Esophagus muscularis mucosa (tissue), 4 donors: ENCODE measurements around the gene NPS. TPM values are rescaled to one million over a fixed set of nuclear protein-coding genes. Genes with fewer than 3 reads are reported as not detected.

Source experiments
- DNase-seq: peaks from one replicate; pipeline ENCODE4 v3.0.0-alpha.2; 2017; ENCODE audit errors: extremely low spot score
- H3K27ac ChIP-seq, 4 donors: fragments of 200-600 bp; sonication (generic); replicated peaks in 1 of 4; 1 replicate in 3 of 4; 2 replicates in 1 of 4; pipeline ENCODE4 v1.5.1; 2016 to 2019; ENCODE audit warnings: mild to moderate bottlenecking in 1 of 4
- H3K27me3 ChIP-seq, 4 donors: fragments of 200-600 bp; sonication (generic); one replicate each; pipeline versions ENCODE4 v1.5.1 to v1.6.0; 2016 to 2019
- H3K36me3 ChIP-seq, 4 donors: fragments of 200-600 bp; sonication (generic); one replicate each; pipeline ENCODE4 v1.5.1; 2016 to 2019
- H3K4me1 ChIP-seq, 4 donors: fragments of 200-600 bp; sonication (generic); one replicate each; pipeline ENCODE4 v1.5.1; 2016 to 2019
- H3K4me3 ChIP-seq, 4 donors: fragments of 200-600 bp; sonication (generic); 1 replicate in 2 of 4; 2 replicates in 2 of 4; pipeline ENCODE4 v1.5.1; 2016 to 2019; ENCODE audit warnings: mild to moderate bottlenecking in 4 of 4, moderate library complexity in 1 of 4
- H3K9me3 ChIP-seq, 4 donors: fragments of 200-600 bp; sonication (generic); 1 replicate in 3 of 4; 2 replicates in 1 of 4; pipeline ENCODE4 v1.5.1; 2016 to 2019
- EP300 ChIP-seq: sonication (generic); formaldehyde crosslinking; IDR thresholded peaks from one replicate; pipeline ENCODE4 v1.6.1; 2017; ENCODE audit warnings: antibody characterized with exemption
- POLR2A ChIP-seq: fragments of 450-650 bp; IDR thresholded peaks from one replicate; pipeline ENCODE4 v1.6.1; 2017; ENCODE audit warnings: antibody characterized with exemption, moderate library complexity, mild to moderate bottlenecking, low read depth
- POLR2AphosphoS5 ChIP-seq, 2 donors: sonication (generic); formaldehyde crosslinking; IDR thresholded peaks; one replicate each; pipeline ENCODE4 v1.6.1; 2017; ENCODE audit warnings: antibody characterized with exemption in 2 of 2
- WGBS: methylation state at CpG from one replicate; pipeline ENCODE4 v1.1.5; 2018; 5-methylcytosine and 5-hydroxymethylcytosine counted together
- intact Hi-C: fragments of 100-400 bp; cut with DNase I; formaldehyde crosslinking; loops from one replicate; pipeline ENCODE4 v1.15.1; 2023
- total RNA-seq, 4 donors: library from RNA; depleted of rRNA; stranded (reverse); fragments of >200 nt; gene quantifications; one replicate each; pipeline versions ENCODE4 v1.1.0 to v1.2.1, GENCODE V29; 2016
- TF ChIP-seq, protein P1 (sequence below), 3 experiments: fragments of 200-600 bp in 2 of 3; fragments of 450-650 bp in 1 of 3; sonication (generic) in 2 of 3; IDR thresholded peaks; one replicate each; pipeline ENCODE4 v1.5.1; 2017 to 2019; ENCODE audit warnings: antibody characterized with exemption in 3 of 3, mild to moderate bottlenecking in 2 of 3, moderate library complexity in 1 of 3

Gene NPS
- total RNA-seq, 4 donors from 2014 or later, result not detected

DNA sequence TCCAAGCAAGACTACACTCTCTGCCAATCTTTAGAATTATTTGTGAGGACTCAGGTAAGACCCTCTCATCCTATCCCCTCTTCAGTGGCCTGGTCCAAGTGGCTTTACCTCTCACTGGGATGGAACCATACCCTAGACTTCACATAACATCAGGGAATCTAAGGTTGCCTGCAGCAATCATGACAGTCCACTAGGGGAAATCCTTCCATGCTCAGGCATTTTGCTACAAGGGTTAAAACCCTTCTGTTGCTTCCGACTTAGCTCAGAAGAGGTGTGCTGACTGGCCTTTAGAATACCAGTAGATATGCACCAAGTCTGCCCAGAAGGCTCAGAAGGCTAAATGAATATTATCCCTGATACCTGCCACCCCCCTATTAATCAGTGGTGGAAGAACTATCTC lies 24.9 kb upstream of the NPS start:
- no peak overlapping the region for H3K27ac ChIP-seq
- H3K9me3 ChIP-seq, result peaks cover 0 to 9% (median 0%) of the 10 kb centered on the region in 4 donors
- intact Hi-C loops, result no loop called here
- no peaks in the 10 kb centered on the region for H3K36me3 ChIP-seq
- DNase-seq, result no peak
- no peaks in the 10 kb centered on the region for H3K27me3 ChIP-seq
- 38% methylated on average over 1 of the region's 1 CpG for WGBS
- no peak for TF ChIP-seq POLR2AphosphoS5 (IDR thresholded peaks at IDR 0.05)
- TF ChIP-seq POLR2A, result no peak
- no peak for TF ChIP-seq EP300
- TF ChIP-seq, protein P1, sequence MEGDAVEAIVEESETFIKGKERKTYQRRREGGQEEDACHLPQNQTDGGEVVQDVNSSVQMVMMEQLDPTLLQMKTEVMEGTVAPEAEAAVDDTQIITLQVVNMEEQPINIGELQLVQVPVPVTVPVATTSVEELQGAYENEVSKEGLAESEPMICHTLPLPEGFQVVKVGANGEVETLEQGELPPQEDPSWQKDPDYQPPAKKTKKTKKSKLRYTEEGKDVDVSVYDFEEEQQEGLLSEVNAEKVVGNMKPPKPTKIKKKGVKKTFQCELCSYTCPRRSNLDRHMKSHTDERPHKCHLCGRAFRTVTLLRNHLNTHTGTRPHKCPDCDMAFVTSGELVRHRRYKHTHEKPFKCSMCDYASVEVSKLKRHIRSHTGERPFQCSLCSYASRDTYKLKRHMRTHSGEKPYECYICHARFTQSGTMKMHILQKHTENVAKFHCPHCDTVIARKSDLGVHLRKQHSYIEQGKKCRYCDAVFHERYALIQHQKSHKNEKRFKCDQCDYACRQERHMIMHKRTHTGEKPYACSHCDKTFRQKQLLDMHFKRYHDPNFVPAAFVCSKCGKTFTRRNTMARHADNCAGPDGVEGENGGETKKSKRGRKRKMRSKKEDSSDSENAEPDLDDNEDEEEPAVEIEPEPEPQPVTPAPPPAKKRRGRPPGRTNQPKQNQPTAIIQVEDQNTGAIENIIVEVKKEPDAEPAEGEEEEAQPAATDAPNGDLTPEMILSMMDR (IDR thresholded peaks at IDR 0.05), result no peak
- H3K4me3 ChIP-seq, result no peak overlapping the region
- no peaks in the 10 kb centered on the region for H3K4me1 ChIP-seq

DNA sequence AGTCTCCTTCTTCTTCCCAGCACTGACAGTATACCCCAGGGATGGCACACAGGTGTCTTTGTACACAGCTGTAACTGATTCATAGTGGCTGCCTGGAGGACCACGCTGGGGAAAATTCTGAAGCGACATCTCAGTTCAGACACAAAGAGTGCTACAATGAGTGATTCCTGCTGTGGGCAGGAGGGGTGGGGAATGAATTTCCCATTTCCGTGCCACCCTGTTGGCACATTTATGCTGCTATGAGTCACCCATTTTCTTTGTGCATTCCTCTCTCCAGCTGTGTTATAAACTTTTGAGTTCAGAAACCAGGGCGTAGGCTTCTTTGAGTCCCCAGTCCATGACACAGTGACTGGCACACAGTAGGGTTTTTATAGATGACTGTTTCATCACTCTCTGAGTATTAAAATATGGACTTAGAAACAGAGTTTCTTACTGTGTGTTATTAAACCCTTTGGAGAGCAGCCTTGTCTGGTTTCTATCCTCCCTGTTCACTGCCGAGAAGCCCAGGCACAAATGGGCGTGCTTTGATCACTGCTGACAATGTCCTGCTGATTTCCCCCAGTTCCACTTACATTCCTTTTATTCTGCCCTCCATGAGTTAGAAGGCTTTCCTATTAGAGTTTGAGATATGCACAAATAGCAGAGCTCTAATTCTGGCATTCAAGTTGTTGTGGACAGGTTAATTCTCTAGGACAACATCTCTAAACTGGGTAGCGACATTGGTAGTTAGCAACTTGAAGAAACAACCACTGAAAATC lies 24.0 kb upstream of the NPS start:
- H3K36me3 ChIP-seq, result no peaks in the 10 kb centered on the region
- intact Hi-C loops, result no loop called here
- peak; percentile 70 for DNase-seq
- WGBS, result 62% methylated on average over 7 of the region's 7 CpGs
- no peaks in the 10 kb centered on the region for H3K4me1 ChIP-seq
- TF ChIP-seq POLR2A, result no peak
- TF ChIP-seq, protein P1 (IDR thresholded peaks at IDR 0.05), result no peak
- TF ChIP-seq EP300, result no peak
- no peak for TF ChIP-seq POLR2AphosphoS5 (IDR thresholded peaks at IDR 0.05)
- peaks cover 0 to under 1% (median 0%) of the 10 kb centered on the region in 4 donors for H3K9me3 ChIP-seq
- H3K27ac ChIP-seq, result no peak overlapping the region
- H3K27me3 ChIP-seq, result no peaks in the 10 kb centered on the region
- H3K4me3 ChIP-seq, result no peak overlapping the region

DNA sequence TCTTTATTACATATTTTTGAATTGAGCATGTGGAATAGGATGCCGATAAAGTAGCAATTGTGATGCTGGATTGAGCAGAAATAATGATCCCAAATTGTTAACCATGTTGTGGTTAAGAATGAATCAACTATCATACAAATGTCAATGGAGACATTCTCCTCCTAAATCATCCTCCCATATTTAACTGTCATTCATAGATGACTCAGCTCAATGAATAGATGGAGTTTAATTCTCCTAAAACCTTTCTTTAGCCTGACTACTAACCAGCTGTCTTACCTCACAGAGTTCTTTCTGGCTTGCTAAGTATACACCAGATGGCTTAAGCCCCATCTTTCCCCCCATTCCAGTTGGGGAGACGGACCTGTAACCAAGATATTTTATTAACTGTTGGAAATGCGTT lies 23.4 kb upstream of the NPS start:
- intact Hi-C loops, result no loop called here
- no peak for TF ChIP-seq POLR2A
- no peak for TF ChIP-seq POLR2AphosphoS5 (IDR thresholded peaks at IDR 0.05)
- TF ChIP-seq, protein P1 (IDR thresholded peaks at IDR 0.05), result no peak
- no peak for TF ChIP-seq EP300
- no peaks in the 10 kb centered on the region for H3K36me3 ChIP-seq
- H3K4me1 ChIP-seq, result no peaks in the 10 kb centered on the region
- H3K4me3 ChIP-seq, result no peak overlapping the region
- 63% methylated on average over 3 of the region's 3 CpGs for WGBS
- no peak overlapping the region for H3K27ac ChIP-seq
- no peaks in the 10 kb centered on the region for H3K9me3 ChIP-seq
- H3K27me3 ChIP-seq, result no peaks in the 10 kb centered on the region
- no peak for DNase-seq

DNA sequence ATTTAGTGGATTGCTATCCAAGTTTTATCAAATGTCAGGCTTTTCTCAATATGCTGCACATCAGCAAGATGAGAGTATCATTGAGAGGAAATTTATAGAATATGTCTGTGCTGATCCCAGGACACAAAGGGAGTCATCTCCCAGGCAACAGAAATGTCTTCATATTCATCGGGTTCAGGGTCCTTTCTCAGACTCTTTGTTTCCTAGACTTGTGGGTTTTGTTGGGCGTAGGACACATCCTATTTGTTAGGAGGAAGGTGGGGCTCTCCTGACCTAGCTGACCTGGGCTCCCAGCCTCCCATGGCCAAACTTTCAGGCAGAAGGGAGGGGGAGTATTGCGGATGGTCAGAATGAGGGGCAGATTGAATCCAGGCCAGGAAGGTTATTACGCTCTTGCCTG lies 22.9 kb upstream of the NPS start:
- peak; percentile 77 for DNase-seq
- TF ChIP-seq POLR2AphosphoS5 (IDR thresholded peaks at IDR 0.05), result no peak
- TF ChIP-seq EP300, result no peak
- TF ChIP-seq, protein P1 (IDR thresholded peaks at IDR 0.05), result no peak
- TF ChIP-seq POLR2A, result no peak
- no peaks in the 10 kb centered on the region for H3K9me3 ChIP-seq
- no peaks in the 10 kb centered on the region for H3K4me1 ChIP-seq
- peaks cover 0 to 4% (median 0%) of the 10 kb centered on the region in 4 donors for H3K27me3 ChIP-seq
- whole genome bisulfite sequencing, result 81% methylated on average over 4 of the region's 4 CpGs
- no peak overlapping the region for H3K4me3 ChIP-seq
- intact Hi-C loops, result no loop called here
- H3K36me3 ChIP-seq, result no peaks in the 10 kb centered on the region
- no peak overlapping the region for H3K27ac ChIP-seq

DNA sequence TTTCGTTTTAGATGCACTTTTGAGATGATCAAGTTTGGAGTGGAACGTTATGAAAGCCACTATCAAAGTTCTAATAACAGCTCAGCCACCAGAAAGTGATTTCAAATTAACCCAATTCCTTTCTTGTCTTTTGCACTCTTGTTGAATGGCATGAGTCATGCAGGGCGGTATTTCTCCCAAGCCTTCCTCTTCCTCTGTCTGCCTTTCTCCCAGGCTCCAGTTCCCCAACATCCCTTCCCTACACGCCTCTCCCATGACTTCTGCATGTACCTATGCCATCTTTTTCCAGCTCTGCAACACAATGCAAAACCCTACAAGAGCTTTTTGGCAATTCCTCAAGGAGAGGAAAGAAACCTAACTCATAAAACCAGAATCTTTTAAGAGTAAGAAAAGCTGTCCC lies 21.8 kb upstream of the NPS start:
- no peak for TF ChIP-seq POLR2AphosphoS5 (IDR thresholded peaks at IDR 0.05)
- TF ChIP-seq EP300, result no peak
- TF ChIP-seq, protein P1 (IDR thresholded peaks at IDR 0.05), result no peak
- TF ChIP-seq POLR2A, result no peak
- intact Hi-C loops, result no loop called here
- Histone ChIP-seq H3K4me3 (no peak overlapping the region), H3K27me3 (peaks cover 0 to 8% (median 0%) of the 10 kb centered on the region in 4 donors), H3K36me3 (no peaks in the 10 kb centered on the region), H3K9me3 (no peaks in the 10 kb centered on the region), H3K27ac (no peak overlapping the region), H3K4me1 (no peaks in the 10 kb centered on the region)
- no peak for DNase-seq
- WGBS, result 48% methylated on average over 4 of the region's 4 CpGs
